Stimulated activated CD4-positive, alpha-beta T cell treated with anti-CD3 and anti-CD28 coated beads, TNF-alpha, amount 100 ng/mL, for 48 hours (primary cell): ENCODE measurements around the gene TIGD4.
"Not testable (repeated sequence)": the region's sequence is repeated elsewhere in the genome, so short reads cannot be mapped to it uniquely, and the experiment has no call there.

ENCODE experiments used
- DNase-seq, 3 donors: peaks; one replicate each; pipeline ENCODE4 v3.0.0-alpha.2; 2020; ENCODE audit warnings: low read depth in 3 of 3

Gene TIGD4

DNA sequence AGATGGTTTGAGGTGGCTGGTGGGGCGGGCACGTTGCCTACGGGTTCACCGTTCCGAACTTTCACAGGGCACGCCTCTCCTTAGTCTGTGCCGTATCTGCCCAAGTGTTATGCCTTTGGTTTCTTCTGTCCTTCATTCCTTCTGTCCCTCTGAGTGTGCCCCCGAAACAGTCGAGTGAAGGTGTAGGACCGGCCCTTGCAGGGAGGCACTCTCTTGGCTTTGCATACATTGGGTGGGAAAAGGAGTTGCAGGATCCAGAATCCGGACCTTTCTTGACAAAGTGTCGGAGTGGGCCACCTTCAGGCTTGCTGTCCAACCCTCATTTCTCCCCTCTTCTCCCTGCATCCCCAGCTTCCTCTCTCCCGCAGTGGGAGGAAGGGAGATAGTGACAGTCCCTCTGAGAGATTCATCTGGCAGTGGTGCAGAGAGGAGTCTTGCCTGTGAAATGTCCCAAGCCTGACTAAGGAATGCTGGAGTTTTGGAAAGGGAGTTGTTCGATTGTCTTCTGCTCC, 793 bp upstream of the TIGD4 start:
- DNase-seq: no peak

DNA sequence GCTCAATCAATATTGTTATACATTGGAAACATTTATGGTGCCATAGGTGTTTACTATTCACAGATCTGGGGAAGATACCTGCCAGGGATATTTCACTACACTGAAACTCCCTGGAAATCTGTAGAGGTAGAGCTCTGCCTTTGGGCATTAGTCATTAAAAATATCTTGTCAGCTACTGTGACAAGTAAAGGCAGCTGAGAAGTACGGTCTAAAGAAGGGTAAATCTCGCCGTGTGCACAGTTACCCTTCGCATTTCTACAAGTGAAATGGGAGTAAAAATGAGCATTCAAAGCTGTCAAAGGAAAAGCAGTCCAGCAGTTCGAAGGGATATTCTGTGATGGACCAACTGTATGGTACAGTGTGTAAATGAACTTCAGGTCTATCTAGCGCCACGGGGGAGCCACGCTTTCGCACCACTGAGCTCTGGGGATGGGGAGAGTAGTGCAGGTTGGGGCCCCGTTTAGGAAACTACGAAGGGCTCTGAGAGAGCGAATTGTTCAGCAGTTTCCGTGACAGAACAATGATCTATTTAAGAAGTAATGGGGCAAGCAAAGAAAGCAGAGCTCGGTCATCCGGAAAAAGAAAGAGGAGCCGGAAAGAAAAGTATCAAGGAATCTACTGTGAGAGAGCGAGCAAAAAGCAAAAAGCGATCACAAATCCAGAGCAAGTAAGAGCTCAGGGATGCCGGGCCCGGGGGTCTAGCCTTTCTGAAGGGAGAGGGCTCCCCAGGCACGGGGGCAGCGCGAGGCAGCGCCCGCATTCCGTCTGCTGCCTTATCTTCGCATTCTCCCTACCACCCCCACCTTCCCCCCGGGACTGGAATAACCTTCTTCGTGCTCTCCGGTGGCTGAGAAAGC, 646 bp downstream of the TIGD4 start:
- peak in 1 of 3 donors; percentile 15 for DNase-seq

DNA sequence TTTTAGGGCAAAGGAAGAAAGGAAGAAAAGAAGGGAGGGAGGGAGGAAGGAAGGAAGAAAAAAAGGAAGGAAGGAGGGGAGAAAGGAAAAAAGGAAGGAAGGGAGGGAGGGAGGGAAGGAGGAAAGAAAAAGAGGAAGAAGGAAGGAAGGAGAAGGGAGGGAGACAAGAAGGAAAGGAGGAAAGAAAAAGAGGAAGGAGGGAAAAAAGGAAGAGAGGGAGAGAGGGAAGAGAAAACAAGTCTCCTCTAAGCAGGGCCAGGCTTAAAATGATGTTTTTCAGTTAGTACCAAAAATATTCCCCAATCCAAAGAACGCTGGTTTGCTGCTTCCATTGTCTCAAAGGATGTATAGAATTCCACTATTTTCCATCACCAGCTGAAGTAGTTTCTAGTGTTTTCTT, 2.0 kb downstream of the TIGD4 start:
- DNase-seq: no peak

DNA sequence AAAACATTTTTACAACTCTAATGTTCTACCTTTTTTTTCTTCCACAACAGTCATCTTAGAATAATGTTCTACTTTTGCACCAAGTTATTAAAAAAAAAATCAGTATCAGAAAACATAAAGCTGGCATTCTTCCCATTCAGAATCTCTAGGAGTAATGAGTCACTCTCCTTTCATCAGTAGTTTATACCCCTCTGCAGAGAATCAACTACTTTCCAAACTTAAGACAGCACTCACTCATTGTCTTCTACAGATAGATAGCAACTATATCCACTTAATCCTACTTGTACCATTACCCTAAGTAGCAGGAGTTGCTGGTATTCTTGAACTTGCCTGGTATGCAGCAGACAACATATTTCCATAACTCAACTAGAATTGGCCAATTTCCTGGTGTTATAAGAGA, 3.2 kb downstream of the TIGD4 start:
- DNase-seq: no peak

DNA sequence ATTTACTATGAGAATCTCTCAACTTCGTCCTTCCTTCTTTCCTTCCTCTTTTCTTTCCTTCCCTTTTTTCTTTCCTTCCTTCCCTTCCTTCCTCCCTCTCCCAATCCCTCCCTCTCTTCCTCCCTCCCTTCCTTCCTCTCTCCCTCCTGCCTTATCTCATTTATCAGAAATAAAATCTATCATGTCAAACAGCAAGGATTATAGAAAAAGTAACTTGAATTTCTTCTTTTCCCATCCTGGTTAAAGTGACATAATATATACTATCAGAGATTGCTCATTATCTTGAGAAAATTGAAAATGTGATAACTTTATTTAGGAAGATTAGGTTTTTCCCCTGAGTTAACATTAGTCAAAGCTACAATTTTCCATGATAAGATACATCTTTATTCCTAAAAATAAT, 5.6 kb downstream of the TIGD4 start:
- DNase-seq: no peak

DNA sequence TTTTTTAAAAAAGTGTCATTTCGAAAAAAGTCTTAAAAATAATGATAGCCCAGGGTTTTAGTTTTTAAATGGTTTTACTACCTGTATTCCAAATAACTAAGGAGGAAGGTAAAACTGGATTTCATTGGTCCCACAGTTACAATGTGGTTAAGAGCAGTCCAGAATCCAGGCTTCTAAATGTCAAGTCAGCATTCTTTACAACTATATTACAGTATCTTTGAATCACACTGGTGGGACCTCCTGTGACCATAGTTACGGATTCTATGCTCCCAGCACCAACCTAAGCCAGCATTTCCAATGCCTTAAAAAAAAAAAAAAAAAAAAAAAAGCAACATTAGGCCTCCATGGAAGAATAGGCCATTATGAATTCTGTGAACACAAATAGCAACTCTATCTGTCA, 6.2 kb downstream of the TIGD4 start:
- DNase-seq: no peak

DNA sequence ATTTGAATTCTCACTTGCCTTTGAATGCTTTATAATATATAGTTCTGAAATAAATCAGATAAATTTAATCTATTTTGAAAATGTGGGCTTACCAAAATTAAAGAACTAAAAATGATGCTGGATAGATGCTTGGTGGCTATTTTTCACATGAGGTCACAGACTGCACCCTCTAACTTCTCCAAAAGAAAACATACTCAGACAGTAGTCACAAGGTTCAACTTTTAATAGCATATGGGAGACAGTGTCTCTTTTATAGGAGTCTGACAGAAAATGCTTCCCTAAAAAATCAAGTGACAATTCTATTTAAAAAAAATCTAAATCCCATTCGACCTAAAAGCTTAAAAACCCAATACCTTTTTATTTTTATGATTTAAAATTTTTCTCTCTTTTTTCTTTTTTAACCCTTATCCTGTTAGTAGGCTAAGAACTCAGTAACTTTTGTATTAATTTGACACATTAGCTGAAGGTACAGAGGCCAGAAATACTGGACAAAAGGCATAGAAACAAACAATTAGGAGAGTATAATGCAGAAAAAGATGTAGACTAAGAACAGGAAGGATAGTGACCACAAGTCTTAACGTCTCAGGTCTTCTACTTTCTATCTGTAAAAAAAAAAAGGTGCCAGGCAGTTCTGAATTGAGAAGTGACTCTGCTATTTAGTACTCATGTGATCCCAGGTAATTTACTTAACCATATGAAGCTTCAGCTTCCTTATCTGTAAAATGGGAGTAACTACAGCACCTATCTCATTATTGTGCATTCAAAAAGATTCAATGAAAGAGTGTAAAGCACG, 7.6 kb downstream of the TIGD4 start:
- no peak for DNase-seq

DNA sequence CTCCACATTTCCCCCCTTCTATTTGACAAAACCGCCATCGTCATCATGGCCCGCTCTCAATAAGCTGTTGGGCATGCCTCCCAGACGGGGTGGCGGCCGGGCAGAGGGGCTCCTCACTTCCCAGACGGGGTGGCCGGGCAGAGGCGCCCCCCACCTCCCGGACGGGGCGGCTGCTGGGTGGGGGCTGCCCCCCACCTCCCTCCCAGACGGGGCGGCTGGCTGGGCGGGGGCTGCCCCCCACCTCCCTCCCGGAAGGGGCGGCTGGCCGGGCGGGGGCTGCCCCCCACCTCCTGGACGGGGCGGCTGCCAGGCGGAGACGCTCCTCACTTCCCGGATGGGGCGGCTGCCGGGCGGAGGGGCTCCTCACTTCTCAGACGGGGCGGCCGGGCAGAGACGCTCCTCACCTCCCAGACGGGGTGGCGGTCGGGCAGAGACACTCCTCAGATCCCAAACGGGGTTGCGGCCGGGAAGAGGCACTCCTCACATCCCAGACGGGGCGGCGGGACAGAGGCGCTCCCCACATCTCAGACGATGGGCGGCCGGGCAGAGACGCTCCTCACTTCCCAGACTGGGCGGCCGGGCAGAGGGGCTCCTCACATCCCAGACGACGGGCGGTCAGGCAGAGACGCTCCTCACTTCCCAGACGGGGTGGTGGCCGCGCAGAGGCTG, 14.3 kb downstream of the TIGD4 start:
- DNase-seq: not testable (repeated sequence)

DNA sequence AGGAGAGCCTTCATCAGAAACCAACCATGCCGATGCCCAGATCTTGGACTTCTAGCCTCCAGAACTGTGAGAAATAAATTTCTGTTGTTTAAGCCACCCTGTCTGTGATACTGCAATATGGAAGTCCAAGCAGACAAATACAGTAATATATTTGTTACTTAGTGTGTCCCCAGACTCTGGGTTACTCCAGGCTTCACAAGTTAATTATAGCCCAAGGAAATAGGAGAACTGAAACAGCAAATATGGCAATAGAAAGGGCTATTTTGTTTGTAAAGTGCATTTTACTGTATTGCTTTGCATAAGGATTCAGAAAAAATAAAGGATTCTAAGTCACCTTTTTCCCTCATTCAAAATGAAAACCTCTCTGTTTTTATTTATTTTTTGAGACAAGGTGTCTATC, 15.7 kb downstream of the TIGD4 start:
- no peak for DNase-seq

DNA sequence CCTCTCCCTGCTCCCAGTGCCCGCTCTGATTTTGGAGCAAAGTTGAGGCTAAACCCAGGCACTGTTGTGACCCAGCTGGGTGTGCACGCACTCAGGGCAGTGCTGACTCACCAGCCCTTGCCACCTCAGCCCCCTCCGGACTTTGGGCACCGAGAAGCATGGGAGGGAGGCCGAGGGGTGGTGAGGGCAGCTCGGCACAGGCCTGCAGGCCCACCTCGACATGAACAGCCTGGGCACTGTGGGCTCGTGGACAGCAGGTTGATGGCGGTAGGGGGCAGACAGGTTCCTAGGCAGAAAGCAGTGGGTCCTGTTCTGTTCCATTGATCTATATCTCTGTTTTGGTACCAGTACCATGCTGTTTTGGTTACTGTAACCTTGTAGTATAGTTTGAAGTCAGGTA, 30.9 kb downstream of the TIGD4 start:
- no peak for DNase-seq

DNA sequence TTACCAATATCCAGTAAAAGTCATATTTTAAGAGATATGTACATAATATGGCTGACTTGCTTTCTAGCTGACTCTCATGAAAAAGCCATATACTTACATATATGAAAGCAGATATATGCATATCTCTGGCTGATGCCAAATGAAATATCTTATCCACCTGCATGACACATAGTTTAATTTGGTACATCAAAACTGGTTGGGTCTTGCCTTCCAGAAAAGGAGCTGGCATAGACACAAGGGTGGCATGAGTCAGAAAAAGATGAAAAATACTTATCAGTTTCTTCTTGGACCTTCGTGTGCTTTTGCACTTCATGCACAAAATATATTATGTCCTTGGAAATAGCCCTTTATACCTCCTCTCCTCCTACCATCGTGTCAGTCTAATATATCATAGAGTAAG, 32.1 kb downstream of the TIGD4 start:
- DNase-seq: no peak

DNA sequence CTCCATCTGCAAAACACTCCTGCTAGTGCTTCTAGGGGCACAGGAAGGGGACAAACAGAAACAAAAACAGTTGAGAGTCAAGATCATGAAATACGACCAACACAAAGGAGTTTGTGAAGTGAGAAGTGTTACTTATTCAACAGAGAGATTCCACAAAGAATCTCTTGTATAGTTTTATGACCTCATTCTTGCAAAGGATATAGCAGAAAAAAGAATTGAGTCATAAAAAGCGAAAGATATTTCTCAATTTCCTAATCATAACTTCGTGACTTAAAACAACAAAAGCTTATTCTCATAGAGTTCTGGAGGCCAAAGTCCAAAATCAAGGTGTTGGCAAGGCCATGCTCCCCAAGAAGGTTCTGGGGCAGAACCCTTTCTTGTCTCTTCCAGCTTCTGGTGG, 40.7 kb downstream of the TIGD4 start:
- DNase-seq: no peak

DNA sequence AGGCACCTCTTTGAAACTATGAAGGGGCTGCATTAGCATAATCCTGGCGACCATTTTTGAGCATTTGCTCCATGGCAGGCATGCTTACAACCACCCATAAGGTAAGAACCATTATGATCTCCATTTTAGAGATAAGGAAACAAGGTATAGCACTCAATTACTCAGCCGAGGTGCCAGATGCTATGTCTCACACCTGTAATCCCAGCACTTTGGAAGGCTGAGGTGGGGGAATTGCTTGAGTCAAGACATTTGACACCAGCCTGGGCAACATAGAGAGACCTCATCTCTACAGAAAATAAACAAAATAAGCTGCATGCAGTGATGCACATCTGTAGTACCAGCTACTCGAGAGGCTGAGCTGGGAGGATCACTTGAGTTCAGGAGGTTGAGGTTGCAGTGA, 43.6 kb downstream of the TIGD4 start:
- no peak for DNase-seq

DNA sequence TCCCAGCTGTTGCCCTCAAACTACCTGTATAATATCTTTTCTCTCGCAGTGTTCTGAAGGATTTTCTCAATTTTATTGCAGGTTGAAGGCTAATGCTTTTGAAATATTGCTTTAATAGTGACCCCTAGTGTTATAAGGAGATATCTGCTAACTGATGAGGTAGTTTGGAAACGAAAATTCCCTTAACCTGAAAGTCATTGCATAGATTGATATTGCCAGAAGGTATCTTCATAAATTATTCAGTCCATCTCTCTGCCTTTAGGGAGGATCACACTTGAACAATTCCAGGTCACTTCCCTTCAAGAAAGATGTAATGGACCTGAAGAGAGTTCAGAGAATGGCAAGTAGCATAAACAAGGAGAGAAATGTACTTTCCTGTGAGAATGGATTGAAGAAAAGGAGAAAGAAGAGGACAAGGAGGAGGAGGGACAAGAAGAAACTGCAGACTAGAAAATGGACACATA, 44.1 kb downstream of the TIGD4 start:
- no peak for DNase-seq

DNA sequence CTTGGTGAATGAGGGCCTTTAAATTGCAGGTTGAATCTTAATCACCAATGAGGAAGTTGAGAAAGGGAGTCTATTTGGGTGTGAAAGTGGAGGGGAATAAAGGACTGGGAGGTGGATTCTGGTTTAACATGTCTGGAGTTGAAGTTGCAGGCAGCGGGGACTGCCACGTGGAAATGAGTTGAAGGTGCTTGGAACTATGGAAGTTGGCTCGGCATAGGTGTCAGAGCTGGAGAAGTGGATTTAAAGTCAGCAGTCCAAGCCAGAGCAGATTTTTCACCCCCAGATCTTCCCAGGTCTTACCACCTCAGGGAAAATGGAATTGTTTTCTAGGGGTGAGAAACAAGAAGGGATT, 44.9 kb downstream of the TIGD4 start:
- no peak for DNase-seq

DNA sequence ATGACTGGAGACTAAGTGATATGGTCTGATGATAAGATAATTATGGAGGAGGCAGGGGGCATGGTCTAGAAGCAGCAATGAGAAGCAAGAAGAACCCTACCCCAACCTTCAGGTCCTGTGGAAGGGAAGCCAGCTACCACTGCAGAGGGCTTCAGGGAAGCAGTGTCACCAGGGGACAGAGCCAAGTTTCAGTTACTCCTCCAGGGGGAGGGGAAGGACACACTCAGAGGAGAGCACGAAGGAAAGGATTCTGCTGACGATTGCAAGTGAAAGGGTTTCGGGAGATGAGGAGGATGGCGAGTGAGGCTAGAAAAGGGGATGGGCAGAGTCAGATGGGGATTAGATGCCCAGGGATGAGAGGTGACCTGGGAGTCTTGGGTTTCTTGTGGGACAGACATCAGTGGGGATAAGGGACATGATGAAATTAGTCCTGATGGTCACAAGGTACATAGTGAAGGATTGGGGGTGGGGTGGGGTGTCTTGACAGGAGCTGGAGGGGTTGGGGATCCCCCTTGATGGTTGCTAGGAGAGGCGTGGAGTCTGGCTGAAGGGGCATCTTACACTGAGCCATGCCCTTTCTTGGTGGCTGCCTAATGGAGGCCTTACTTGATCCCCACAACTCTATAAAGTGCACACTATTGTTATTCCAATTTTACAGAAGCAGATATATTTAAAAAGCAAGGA, 45.4 kb downstream of the TIGD4 start:
- DNase-seq: no peak

DNA sequence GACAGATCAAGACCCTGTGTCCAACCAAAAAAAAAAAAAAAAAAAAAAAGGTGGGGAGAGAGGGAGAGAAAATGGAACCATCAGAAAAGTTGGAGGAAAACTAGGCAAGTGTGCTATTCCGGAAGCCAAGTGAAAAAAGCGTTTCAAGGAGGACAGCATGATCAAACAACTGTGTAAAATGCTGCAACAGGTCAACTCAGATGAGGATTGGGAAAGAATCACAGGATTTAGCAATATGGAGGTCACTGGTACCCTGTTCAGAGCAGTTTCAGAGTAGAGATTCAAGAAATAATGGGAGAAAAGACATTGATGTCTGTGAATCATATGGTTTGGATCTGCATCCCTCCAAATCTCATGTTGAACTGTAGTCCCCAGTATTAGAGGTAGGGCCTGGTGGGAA, 47.5 kb downstream of the TIGD4 start:
- DNase-seq: no peak

DNA sequence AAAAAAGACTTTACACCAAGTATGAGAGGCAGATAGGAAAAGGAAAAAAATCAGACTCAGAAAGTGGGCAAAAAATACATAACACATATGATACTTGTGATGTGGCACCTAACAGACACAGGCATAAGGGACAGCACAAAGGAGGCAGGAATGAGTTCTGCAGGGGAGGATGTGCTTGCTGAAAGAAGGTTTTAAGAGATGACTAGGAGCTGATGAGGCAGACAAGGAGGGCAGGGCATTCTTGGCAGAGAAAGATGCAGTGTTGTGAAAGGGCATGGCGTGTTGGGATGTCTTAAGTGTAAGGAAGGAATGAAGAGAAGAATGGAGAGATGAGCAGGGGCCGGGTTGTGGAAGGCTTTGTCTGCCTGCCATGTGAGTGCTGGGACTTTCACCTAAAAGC, 50.1 kb downstream of the TIGD4 start:
- DNase-seq: no peak

DNA sequence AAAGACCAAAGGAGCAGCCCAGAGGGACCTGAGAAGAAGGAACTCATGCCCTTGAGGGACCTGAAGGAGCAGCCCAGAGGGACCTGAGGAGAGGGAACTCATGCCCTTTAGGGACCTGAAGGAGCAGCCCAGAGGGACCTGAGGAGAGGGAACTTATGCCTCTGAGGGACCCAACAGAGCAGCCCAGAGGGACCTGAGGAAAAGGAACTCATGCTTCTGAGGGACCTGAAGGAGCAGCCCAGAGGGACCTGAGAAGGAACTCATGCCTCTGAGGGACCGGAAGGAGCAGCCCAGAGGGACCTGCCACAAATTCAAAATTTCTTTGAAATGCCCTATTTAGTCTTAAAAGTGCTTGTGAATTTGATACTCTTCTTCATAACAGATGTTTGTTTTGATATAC, 51.2 kb downstream of the TIGD4 start:
- DNase-seq: no peak

DNA sequence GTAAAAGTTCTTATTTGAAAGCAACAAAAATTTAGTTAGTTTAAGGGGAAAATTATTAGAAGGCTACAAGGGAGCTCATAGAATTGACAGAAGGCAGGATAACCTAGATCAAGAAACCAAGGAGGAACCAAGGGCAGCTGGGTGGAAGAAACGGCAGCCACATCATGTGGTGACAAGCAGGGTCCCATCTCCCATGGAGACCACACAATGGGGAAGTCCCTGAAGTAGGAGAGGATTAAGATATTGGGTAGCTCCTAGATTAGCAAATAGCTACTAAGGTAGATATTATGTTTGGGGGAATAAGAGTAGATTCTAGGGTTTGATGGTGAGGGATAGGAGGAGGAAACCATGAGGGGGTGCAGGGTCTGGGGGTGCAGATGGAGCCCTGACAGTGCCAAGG, 51.7 kb downstream of the TIGD4 start:
- DNase-seq: no peak

DNA sequence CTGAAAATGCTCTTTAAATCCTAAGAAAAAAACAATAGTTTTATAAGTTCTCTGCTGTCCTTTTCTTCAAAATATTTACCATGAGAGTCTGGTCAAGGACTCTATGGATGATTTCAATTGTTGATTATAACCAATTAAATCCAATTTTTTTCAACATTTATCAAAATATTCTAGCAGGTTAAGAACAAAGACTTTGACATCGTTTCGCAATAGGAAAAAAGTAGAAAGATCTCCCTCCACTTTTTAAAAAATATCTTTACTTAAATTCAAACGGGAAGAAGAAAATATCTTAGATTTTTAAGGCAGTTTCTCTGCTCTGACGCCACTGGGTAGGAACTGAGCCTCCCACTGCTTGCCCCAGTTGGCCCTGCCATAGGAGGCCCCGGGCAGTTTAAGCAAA, 55.0 kb downstream of the TIGD4 start:
- no peak for DNase-seq

DNA sequence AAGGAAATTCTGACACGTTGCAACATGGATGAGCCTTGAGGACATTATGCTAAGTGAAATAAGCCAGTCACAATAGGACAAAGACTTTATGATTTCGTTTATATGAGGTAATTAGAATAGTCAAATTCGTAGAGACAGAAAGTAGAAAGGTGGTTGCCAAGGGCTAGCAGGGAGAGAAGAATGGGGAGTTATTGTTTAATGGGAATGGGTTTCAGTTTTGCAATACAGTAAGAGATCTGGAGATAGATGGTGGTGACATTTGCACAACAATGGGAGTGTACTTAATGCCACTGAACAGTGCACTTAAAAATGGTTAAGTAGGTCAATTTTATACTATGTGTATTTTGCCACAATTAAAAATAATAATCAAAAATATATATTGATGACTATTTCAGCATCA, 56.3 kb downstream of the TIGD4 start:
- no peak for DNase-seq
